ENCODE results near the gene TMEM185B. TPM values are rescaled to one million over a fixed set of nuclear protein-coding genes. Genes with fewer than 3 reads are reported as not detected.

Gene TMEM185B
- total RNA-seq, 1 donor from 2014 or later, result 23.0 TPM

- H3K27ac Mint-ChIP-seq, result no peak overlapping the region
- H3K27me3 Mint-ChIP-seq, result no peaks in the 10 kb centered on the region
- H3K4me1 Mint-ChIP-seq (ENCODE audit: unreplicated experiment), result peaks cover 36% of the 10 kb centered on the region
- TF ChIP-seq CTCF (conservative IDR thresholded peaks at IDR 0.05), result no peak
- no peaks in the 10 kb centered on the region for H3K9me3 Mint-ChIP-seq
- peaks cover 23% of the 10 kb centered on the region for H3K36me3 Mint-ChIP-seq
- no peak for DNase-seq (ENCODE audit: extremely low spot score, unreplicated experiment)
- peak overlapping the region; percentile 3 for H3K4me3 Mint-ChIP-seq
Observed at GRCh38 chr2:120258196-120258595, 35.0 kb upstream of the TMEM185B start.

DNA sequence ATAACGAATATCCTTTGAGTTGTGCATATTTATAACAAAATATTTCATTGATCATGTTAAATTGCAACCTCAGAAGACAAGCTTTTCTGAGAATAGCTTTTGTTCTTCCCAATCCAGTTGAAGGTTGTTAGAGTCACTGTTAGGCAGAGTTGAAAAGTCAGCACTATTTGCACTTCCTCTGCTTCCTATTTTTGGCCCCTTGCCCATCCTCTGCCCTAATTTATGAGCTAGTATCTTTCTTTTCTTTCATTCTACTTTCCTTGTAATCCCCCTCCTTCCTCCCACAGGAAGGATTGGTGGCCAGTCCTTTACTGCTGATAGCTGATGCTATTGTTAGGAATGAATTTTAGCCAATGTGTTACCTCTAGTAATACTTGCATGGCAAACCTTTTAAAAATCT lies 34.3 kb upstream of the TMEM185B start:
- Mint-ChIP-seq H3K4me1 (ENCODE audit: unreplicated experiment) (peaks cover 36% of the 10 kb centered on the region), H3K4me3 (peak overlapping the region; percentile 49), H3K9me3 (no peaks in the 10 kb centered on the region), H3K36me3 (peaks cover 23% of the 10 kb centered on the region), H3K27ac (no peak overlapping the region), H3K27me3 (no peaks in the 10 kb centered on the region)
- TF ChIP-seq CTCF (conservative IDR thresholded peaks at IDR 0.05), result no peak
- DNase-seq (ENCODE audit: extremely low spot score, unreplicated experiment), result no peak

- no peak overlapping the region for H3K27ac Mint-ChIP-seq
- no peak for TF ChIP-seq CTCF (conservative IDR thresholded peaks at IDR 0.05)
- H3K36me3 Mint-ChIP-seq, result peaks cover 23% of the 10 kb centered on the region
- no peak for DNase-seq (ENCODE audit: extremely low spot score, unreplicated experiment)
- H3K4me1 Mint-ChIP-seq (ENCODE audit: unreplicated experiment), result peaks cover 36% of the 10 kb centered on the region
- H3K4me3 Mint-ChIP-seq, result peak overlapping the region; percentile 48
- peaks cover 3% of the 10 kb centered on the region for H3K27me3 Mint-ChIP-seq
- no peaks in the 10 kb centered on the region for H3K9me3 Mint-ChIP-seq
Observed at GRCh38 chr2:120256651-120257000, 33.4 kb upstream of the TMEM185B start.

GRCh38 chr2:120255986-120256650 lies 32.9 kb upstream of the TMEM185B start:
- H3K4me1 Mint-ChIP-seq (ENCODE audit: unreplicated experiment), result peaks cover 36% of the 10 kb centered on the region
- H3K36me3 Mint-ChIP-seq, result peaks cover 23% of the 10 kb centered on the region
- peak overlapping the region; percentile 48 for H3K4me3 Mint-ChIP-seq
- no peak for TF ChIP-seq CTCF (conservative IDR thresholded peaks at IDR 0.05)
- no peaks in the 10 kb centered on the region for H3K9me3 Mint-ChIP-seq
- H3K27ac Mint-ChIP-seq, result no peak overlapping the region
- peaks cover 5% of the 10 kb centered on the region for H3K27me3 Mint-ChIP-seq
- no peak for DNase-seq (ENCODE audit: extremely low spot score, unreplicated experiment)

GRCh38 chr2:120255071-120255470 lies 31.9 kb upstream of the TMEM185B start:
- H3K27me3 Mint-ChIP-seq, result peaks cover 8% of the 10 kb centered on the region
- H3K36me3 Mint-ChIP-seq, result peaks cover 23% of the 10 kb centered on the region
- peak overlapping the region; percentile 62 for H3K4me3 Mint-ChIP-seq
- H3K4me1 Mint-ChIP-seq (ENCODE audit: unreplicated experiment), result peaks cover 36% of the 10 kb centered on the region
- no peak for DNase-seq (ENCODE audit: extremely low spot score, unreplicated experiment)
- no peaks in the 10 kb centered on the region for H3K9me3 Mint-ChIP-seq
- no peak overlapping the region for H3K27ac Mint-ChIP-seq
- no peak for TF ChIP-seq CTCF (conservative IDR thresholded peaks at IDR 0.05)
